ENCODE measurements around the gene NKPD1. TPM values are rescaled to one million over a fixed set of nuclear protein-coding genes. Genes with fewer than 3 reads are reported as not detected.

Gene NKPD1
- total RNA-seq, 2 donors from 2014 or later, result 0.16 to 0.22 TPM

DNA sequence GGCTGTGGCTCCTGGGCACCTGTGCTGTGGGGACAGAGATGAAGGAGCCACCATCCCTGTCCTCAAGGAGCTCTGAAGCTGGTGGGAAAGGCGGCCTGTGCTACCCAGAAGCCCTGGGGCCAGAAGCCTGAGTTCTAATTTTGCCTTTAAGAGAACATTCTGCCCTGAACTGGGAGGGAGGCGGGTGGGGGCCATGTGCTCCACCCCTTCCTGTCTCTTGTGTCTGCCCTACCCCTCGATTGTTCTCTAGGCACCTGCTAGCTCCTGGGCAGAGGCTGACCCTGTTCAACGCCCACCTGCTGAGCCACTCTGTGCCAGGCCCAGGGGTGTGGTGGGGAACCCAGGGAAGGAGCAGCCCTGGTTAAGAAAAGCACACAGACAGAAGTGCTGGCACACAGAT is 11.4 kb upstream of the NKPD1 start:
- TF ChIP-seq, protein P1, sequence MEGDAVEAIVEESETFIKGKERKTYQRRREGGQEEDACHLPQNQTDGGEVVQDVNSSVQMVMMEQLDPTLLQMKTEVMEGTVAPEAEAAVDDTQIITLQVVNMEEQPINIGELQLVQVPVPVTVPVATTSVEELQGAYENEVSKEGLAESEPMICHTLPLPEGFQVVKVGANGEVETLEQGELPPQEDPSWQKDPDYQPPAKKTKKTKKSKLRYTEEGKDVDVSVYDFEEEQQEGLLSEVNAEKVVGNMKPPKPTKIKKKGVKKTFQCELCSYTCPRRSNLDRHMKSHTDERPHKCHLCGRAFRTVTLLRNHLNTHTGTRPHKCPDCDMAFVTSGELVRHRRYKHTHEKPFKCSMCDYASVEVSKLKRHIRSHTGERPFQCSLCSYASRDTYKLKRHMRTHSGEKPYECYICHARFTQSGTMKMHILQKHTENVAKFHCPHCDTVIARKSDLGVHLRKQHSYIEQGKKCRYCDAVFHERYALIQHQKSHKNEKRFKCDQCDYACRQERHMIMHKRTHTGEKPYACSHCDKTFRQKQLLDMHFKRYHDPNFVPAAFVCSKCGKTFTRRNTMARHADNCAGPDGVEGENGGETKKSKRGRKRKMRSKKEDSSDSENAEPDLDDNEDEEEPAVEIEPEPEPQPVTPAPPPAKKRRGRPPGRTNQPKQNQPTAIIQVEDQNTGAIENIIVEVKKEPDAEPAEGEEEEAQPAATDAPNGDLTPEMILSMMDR (IDR thresholded peaks at IDR 0.05), result no peak
- Histone ChIP-seq H3K9me3 (no peaks in the 10 kb centered on the region), H3K27ac (peak overlapping the region in 1 of 2 donors; percentile 35), H3K4me3 (no peak overlapping the region), H3K27me3 (no peaks in the 10 kb centered on the region), H3K36me3 (no peaks in the 10 kb centered on the region), H3K4me1 (peaks cover 0 to 13% of the 10 kb centered on the region in 2 donors)
- DNase-seq (ENCODE audit: low spot score), result no peak

DNA sequence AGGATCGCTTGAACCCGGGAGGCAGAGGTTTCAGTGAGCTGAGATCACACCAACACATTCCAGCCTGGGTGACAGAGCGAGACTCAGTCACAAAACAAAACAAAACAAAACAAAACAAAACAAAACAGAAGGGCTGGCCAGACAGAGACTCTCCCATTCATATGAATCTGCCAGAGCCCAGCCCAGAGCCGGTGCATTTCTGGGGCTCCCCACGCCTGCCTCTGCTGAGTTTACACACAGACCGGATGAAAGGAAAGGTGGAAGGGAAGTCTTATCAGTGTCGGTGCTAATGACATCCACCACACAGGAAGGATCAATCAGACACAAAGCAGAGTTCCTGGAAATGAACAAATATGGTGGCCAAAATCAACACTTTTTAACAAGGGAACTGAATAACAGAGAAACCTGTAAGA is 10.4 kb upstream of the NKPD1 start:
- Histone ChIP-seq H3K36me3 (no peaks in the 10 kb centered on the region), H3K9me3 (no peaks in the 10 kb centered on the region), H3K4me1 (peaks cover 0 to 18% of the 10 kb centered on the region in 2 donors), H3K27me3 (no peaks in the 10 kb centered on the region), H3K27ac (peak overlapping the region; percentile 16 to 29), H3K4me3 (no peak overlapping the region)
- TF ChIP-seq, protein P1 (IDR thresholded peaks at IDR 0.05), result no peak
- no peak for DNase-seq (ENCODE audit: low spot score)

DNA sequence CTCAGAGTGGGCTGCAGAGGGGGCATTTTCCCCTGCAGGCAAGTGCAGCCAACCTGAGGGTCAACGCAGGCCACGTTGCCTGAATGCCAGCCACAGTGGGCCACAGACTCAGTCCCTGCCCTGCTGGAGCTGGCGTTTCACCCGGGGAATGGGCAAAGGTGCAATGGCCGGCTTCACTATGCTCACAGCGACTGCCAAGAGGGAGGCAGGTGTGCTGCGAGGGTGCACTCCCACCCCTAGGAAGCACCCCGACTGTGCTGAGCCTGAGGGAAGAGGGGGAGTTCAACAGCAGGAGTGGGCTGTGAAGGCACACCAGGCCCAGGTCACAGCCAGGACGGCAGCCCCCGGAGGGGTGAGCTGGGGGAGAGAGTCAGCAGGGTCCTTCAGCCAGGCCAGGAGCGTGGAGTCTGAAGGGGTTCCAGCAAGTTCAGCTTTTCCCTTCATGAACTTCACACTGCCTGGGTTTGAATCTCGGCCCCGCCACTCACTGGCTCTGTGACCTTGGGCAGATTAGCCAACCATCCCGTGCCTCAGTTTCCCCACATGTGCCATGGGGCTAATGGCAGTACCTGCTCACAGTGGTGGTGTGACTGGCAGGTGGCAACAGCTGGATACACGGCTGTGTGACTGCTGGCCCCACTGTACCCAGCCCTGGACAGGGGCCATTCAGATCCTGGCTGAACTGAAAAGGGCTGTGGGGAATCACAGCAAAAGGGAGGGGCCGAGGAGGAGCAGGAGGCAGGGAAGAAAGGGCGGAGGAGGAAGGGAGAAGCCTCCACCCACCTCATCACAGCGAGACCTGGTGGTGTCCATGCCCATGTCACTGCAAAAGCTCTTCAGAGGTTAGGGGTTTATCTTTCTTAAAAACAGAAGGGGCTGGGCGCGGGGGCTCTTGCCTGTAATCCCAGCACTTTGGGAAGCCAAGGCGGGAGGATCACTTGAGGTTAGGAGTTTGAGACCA is 9.6 kb upstream of the NKPD1 start:
- Histone ChIP-seq H3K27ac (no peak overlapping the region), H3K9me3 (no peaks in the 10 kb centered on the region), H3K4me1 (peaks cover 0 to 21% of the 10 kb centered on the region in 2 donors), H3K4me3 (no peak overlapping the region), H3K27me3 (no peaks in the 10 kb centered on the region), H3K36me3 (no peaks in the 10 kb centered on the region)
- TF ChIP-seq, protein P1 (IDR thresholded peaks at IDR 0.05), result no peak
- no peak for DNase-seq (ENCODE audit: low spot score)

- no peak overlapping the region for H3K27ac ChIP-seq
- no peak overlapping the region for H3K4me3 ChIP-seq
- H3K9me3 ChIP-seq, result no peaks in the 10 kb centered on the region
- no peaks in the 10 kb centered on the region for H3K27me3 ChIP-seq
- no peak for DNase-seq (ENCODE audit: low spot score)
- TF ChIP-seq, protein P1 (IDR thresholded peaks at IDR 0.05), result no peak
- H3K4me1 ChIP-seq, result peaks cover 0 to 28% of the 10 kb centered on the region in 2 donors
- H3K36me3 ChIP-seq, result no peaks in the 10 kb centered on the region
These were observed 8.8 kb upstream of the NKPD1 start for GRCh38 chr19:45169602-45170001.

- H3K4me3 ChIP-seq, result no peak overlapping the region
- TF ChIP-seq, protein P1 (IDR thresholded peaks at IDR 0.05), result no peak
- no peaks in the 10 kb centered on the region for H3K9me3 ChIP-seq
- H3K36me3 ChIP-seq, result no peaks in the 10 kb centered on the region
- no peak overlapping the region for H3K27ac ChIP-seq
- DNase-seq (ENCODE audit: low spot score), result no peak
- H3K4me1 ChIP-seq, result peaks cover 0 to 34% of the 10 kb centered on the region in 2 donors
- no peaks in the 10 kb centered on the region for H3K27me3 ChIP-seq
These were observed 8.1 kb upstream of the NKPD1 start for GRCh38 chr19:45168767-45169351.

Data from right atrium auricular region (tissue), 2 donors.